HCT116 (cell line): ENCODE measurements around the gene CTSE. TPM values are rescaled to one million over a fixed set of nuclear protein-coding genes. Genes with fewer than 3 reads are reported as not detected.
A peak's percentile ranks its signal among the peaks of the same experiment; 100 is the strongest.

Experiments
- ATAC-seq: fragments of 200-7000 bp; cut with Tn5 transposase; 2 replicates; pipeline ENCODE4 v1.9.1; 2020; ENCODE audit warnings: mild to moderate bottlenecking, moderate library complexity
- BruUV-seq: library from RNA; stranded (reverse); fragments of 400-500 nt; replicated peaks from 2 replicates; lab custom pipeline; 2021; lab: Mats Ljungman, UMichigan
- CTCF ChIA-PET: fragments of 300-600 bp; sonication (Branson Sonifier 250); formaldehyde crosslinking; loops from one replicate; lab custom pipeline; 2021; ENCODE audit warnings: antibody characterized with exemption; lab: Charles Lee
- POLR2A ChIA-PET: fragments of 300-600, 350-600 bp; sonication (Branson Sonifier 250); formaldehyde crosslinking; loops from one replicate; lab custom pipeline; 2021; ENCODE audit warnings: antibody characterized with exemption; lab: Charles Lee
- RAD21 ChIA-PET, 2 experiments: fragments of 300-600 bp; sonication (Branson Sonifier 250); formaldehyde crosslinking; loops; one replicate each; lab custom pipeline; 2023; ENCODE audit warnings: low total read pairs in 2 of 2; ENCODE audit not compliant: uncharacterized antibody in 2 of 2, unreplicated experiment in 2 of 2, low non-redundant PET in 1 of 2; lab: Charles Lee
- DNase-seq: peaks from one replicate; pipeline ENCODE4 v3.0.0-alpha.2; 2010; ENCODE audit warnings: low read depth, low spot score
- H2AFZ ChIP-seq: fragments of 200-600 bp; shearing (Covaris generic), sonication (generic); 2 replicates; pipeline ENCODE4 v1.6.1; 2017; ENCODE audit warnings: low read depth, mixed run types, mixed read lengths, antibody characterized with exemption, low read length; ENCODE audit not compliant: poor library complexity, severe bottlenecking
- H3K27ac ChIP-seq: 2 replicates; pipeline ENCODE4 v1.5.1; 2012; ENCODE audit warnings: low read depth, low read length
- H3K27me3 ChIP-seq: fragments of 200-600 bp; sonication (generic); 2 replicates; pipeline ENCODE4 v1.6.1; 2016; ENCODE audit warnings: mixed run types, low read length, mixed read lengths; ENCODE audit not compliant: insufficient read depth
- H3K36me3 ChIP-seq, 2 experiments: fragments of 200-500 bp in 1 of 2; fragments of 200-600 bp in 1 of 2; sonication (Bioruptor generic) in 1 of 2; sonication (generic) in 1 of 2; 2 replicates each; pipeline versions ENCODE4 v1.5.1 to v1.6.1; 2014 to 2016; ENCODE audit warnings: low read length in 2 of 2, inconsistent platforms in 1 of 2, mixed read lengths in 1 of 2, mixed run types in 1 of 2; ENCODE audit not compliant: insufficient read depth in 2 of 2, control insufficient read depth in 1 of 2
- H3K4me1 ChIP-seq, 2 experiments: fragments of 200-600 bp in 1 of 2; sonication (generic) in 1 of 2; 2 replicates each; pipeline versions ENCODE4 v1.5.1 to v1.6.1; 2012 to 2017; ENCODE audit warnings: low read length in 2 of 2, inconsistent platforms in 1 of 2, mild to moderate bottlenecking in 1 of 2, mixed read lengths in 1 of 2, mixed run types in 1 of 2, moderate library complexity in 1 of 2; ENCODE audit not compliant: insufficient read depth in 2 of 2, control insufficient read depth in 1 of 2
- H3K4me2 ChIP-seq: fragments of 200-600 bp; sonication (generic); 2 replicates; pipeline ENCODE4 v1.6.1; 2017; ENCODE audit warnings: mixed run types, low read length, mixed read lengths
- H3K4me3 ChIP-seq, 2 experiments: fragments of 200-600 bp in 1 of 2; sonication (generic) in 1 of 2; replicated peaks in 1 of 2; 2 replicates each; pipeline ENCODE4 v1.5.1; 2011 to 2016; ENCODE audit warnings: low read length in 2 of 2, control low read depth in 1 of 2, low read depth in 1 of 2, mild to moderate bottlenecking in 1 of 2, mixed read lengths in 1 of 2, mixed run types in 1 of 2
- H3K79me2 ChIP-seq: fragments of 200-600 bp; sonication (generic); 2 replicates; pipeline ENCODE4 v1.6.1; 2017; ENCODE audit warnings: mild to moderate bottlenecking, mixed run types, low read length, moderate library complexity, mixed read lengths; ENCODE audit not compliant: insufficient read depth
- H3K9ac ChIP-seq: fragments of 200-600 bp; sonication (generic); 2 replicates; pipeline ENCODE4 v1.6.1; 2016; ENCODE audit warnings: low read length, mixed read lengths
- H3K9me2 ChIP-seq: fragments of 200-600 bp; sonication (generic), shearing (Covaris generic); 2 replicates; pipeline ENCODE4 v1.6.1; 2017; ENCODE audit warnings: mixed run types, mild to moderate bottlenecking, moderate library complexity; ENCODE audit not compliant: insufficient read depth
- H3K9me3 ChIP-seq, 2 experiments: fragments of 200-500 bp in 1 of 2; fragments of 200-600 bp in 1 of 2; sonication (Bioruptor generic) in 1 of 2; sonication (generic) in 1 of 2; 2 replicates each; pipeline ENCODE4 v1.6.1; 2014 to 2017; ENCODE audit warnings: low read length in 2 of 2, mixed read lengths in 2 of 2, inconsistent platforms in 1 of 2, low read depth in 1 of 2, mild to moderate bottlenecking in 1 of 2, mixed run types in 1 of 2, moderate library complexity in 1 of 2; ENCODE audit not compliant: control insufficient read depth in 1 of 2, insufficient read depth in 1 of 2
- H4K20me1 ChIP-seq: fragments of 200-600 bp; sonication (generic), shearing (Covaris generic); 2 replicates; pipeline ENCODE4 v1.6.1; 2017; ENCODE audit warnings: mixed run types, mild to moderate bottlenecking, moderate library complexity; ENCODE audit not compliant: insufficient read depth
- CBX3 ChIP-seq: IDR thresholded peaks from 2 replicates; pipeline ENCODE4 v1.6.1; 2012; ENCODE audit warnings: low read depth
- CEBPB ChIP-seq: IDR thresholded peaks from 2 replicates; pipeline ENCODE4 v1.6.1; 2012; ENCODE audit warnings: low read depth
- ELF1 ChIP-seq: IDR thresholded peaks from 2 replicates; pipeline ENCODE4 v1.6.1; 2012; ENCODE audit warnings: low read depth, borderline replicate concordance
- EZH2 ChIP-seq: fragments of 200-600 bp; sonication (generic); IDR thresholded peaks from 2 replicates; pipeline ENCODE4 v1.6.1; 2017; ENCODE audit warnings: antibody characterized with exemption, mixed run types
- EZH2phosphoT487 ChIP-seq: fragments of 200-600 bp; IDR thresholded peaks from 2 replicates; pipeline ENCODE4 v1.6.1; 2018; ENCODE audit warnings: antibody characterized with exemption, borderline replicate concordance
- FOSL1 ChIP-seq: IDR thresholded peaks from 2 replicates; pipeline ENCODE4 v1.6.1; 2012; ENCODE audit warnings: low read depth
- JUND ChIP-seq: IDR thresholded peaks from 2 replicates; pipeline ENCODE4 v1.6.1; 2012
- POLR2A ChIP-seq: IDR thresholded peaks from 2 replicates; pipeline ENCODE4 v1.7.0; 2011; ENCODE audit warnings: borderline replicate concordance; ENCODE audit not compliant: insufficient read depth, insufficient read length; ENCODE audit errors: extremely low read depth
- SIN3A ChIP-seq: IDR thresholded peaks from 2 replicates; pipeline ENCODE4 v1.6.1; 2012; ENCODE audit warnings: low read depth
- SRF ChIP-seq: IDR thresholded peaks from 2 replicates; pipeline ENCODE4 v1.6.1; 2012; ENCODE audit warnings: low read depth
- YY1 ChIP-seq: IDR thresholded peaks from 2 replicates; pipeline ENCODE4 v1.6.1; 2011; ENCODE audit warnings: low read length, low read depth, moderate library complexity, mild to moderate bottlenecking; ENCODE audit not compliant: insufficient replicate concordance; ENCODE audit errors: extremely low read depth
- ZFX ChIP-seq: fragments of 450-650 bp; IDR thresholded peaks from 2 replicates; pipeline ENCODE4 v1.6.1; 2017
- intact Hi-C: fragments of 100-400 bp; cut with micrococcal nuclease; formaldehyde crosslinking; loops from 2 replicates; pipeline ENCODE4 v1.10.0; 2022
- total RNA-seq: library from RNA; stranded (reverse); gene quantifications from one replicate; pipeline ENCODE4 v1.2.1, GENCODE V29; 2021; ENCODE audit not compliant: unreplicated experiment
- TF ChIP-seq, protein P1 (sequence below): IDR thresholded peaks from 2 replicates; pipeline ENCODE4 v1.6.1; 2012
- TF ChIP-seq, protein P2 (sequence below), 3 experiments: fragments of 200-600 bp in 1 of 3; sonication (generic) in 1 of 3; IDR thresholded peaks in 2 of 3; conservative IDR thresholded peaks in 1 of 3; 2 replicates each; pipeline ENCODE4 v1.5.1; 2012 to 2017; ENCODE audit warnings: low read depth in 2 of 3, low read length in 2 of 3, antibody characterized with exemption in 1 of 3, borderline replicate concordance in 1 of 3, control low read depth in 1 of 3, mild to moderate bottlenecking in 1 of 3, mixed read lengths in 1 of 3, mixed run types in 1 of 3, moderate library complexity in 1 of 3; ENCODE audit not compliant: insufficient read depth in 1 of 3
- TF ChIP-seq, protein P3 (sequence below): IDR thresholded peaks from 2 replicates; pipeline ENCODE4 v1.6.1; 2012; ENCODE audit warnings: low read depth

CTSE gene
- total RNA-seq, 1 experiment from 2014 or later: 0.12 TPM

DNA sequence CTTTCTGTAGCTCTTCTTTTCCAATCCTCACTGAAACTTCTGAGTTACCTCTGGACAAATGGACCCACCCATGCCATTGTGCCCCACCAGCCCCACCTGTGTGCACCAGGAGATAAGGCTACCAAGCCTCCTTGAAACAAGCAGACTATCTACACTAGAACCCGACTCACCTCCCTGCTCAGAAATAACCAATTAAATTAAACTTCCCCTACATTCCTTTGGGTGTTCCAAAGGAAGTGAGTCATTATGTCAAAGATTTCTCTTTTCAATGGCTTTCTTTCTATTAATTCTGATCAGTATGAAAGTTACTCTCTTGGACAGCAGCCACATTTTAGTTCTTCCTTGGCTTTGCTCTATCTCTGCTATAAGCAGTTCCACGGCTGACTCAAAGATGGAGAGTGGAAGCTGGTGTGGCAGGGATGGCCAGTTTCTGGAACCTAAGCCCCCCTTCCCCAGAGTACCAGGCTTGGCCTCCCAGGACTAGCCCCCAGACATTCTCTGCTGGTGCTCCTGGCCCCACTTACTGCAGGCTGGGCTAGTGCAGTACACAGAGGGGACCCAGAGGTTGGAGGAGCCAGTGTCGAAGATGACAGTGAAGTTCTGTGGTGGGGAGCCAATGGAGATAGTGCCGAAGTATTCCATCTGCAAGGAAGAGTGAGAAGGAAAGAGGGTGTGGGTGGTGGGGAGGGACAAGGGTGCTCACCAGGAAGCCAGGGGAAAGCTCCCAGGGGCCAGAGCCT, 1.9 kb downstream of the CTSE start:
- ATAC-seq: no peak; the same call in 1 of the 2 replicates
- H2AFZ ChIP-seq: no peak overlapping the region
- no peaks in the 10 kb centered on the region for H3K27me3 ChIP-seq
- no peak overlapping the region for H3K9ac ChIP-seq
- RAD21 ChIA-PET: no interaction called here
- H3K9me2 ChIP-seq: no peaks in the 10 kb centered on the region
- H3K4me3 ChIP-seq: no peak overlapping the region
- intact Hi-C loops: no loop called here
- CTCF ChIA-PET: interaction anchor here (1.8 kb wide), 1 partner anchor 8 kb away, joined by 6 read pairs; no protein-coding TSS in a partner anchor
- H3K9me3 ChIP-seq: no peaks in the 10 kb centered on the region
- no peaks in the 10 kb centered on the region for H4K20me1 ChIP-seq
- peak overlapping the region; percentile 53 for H3K4me2 ChIP-seq
- H3K79me2 ChIP-seq: no peaks in the 10 kb centered on the region
- no peak for DNase-seq
- H3K27ac ChIP-seq: no peak overlapping the region
- POLR2A ChIA-PET: no interaction called here
- TF ChIP-seq, protein P1, sequence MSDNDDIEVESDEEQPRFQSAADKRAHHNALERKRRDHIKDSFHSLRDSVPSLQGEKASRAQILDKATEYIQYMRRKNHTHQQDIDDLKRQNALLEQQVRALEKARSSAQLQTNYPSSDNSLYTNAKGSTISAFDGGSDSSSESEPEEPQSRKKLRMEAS: no peak
- TF ChIP-seq ZFX: no peak
- TF ChIP-seq JUND: no peak
- TF ChIP-seq FOSL1: no peak
- peaks cover 5 to 18% of the 10 kb centered on the region in 2 experiments; a peak in 2 of 4 replicates for H3K4me1 ChIP-seq
- no peaks in the 10 kb centered on the region for H3K36me3 ChIP-seq
- BruUV-seq: no TSS peak

DNA sequence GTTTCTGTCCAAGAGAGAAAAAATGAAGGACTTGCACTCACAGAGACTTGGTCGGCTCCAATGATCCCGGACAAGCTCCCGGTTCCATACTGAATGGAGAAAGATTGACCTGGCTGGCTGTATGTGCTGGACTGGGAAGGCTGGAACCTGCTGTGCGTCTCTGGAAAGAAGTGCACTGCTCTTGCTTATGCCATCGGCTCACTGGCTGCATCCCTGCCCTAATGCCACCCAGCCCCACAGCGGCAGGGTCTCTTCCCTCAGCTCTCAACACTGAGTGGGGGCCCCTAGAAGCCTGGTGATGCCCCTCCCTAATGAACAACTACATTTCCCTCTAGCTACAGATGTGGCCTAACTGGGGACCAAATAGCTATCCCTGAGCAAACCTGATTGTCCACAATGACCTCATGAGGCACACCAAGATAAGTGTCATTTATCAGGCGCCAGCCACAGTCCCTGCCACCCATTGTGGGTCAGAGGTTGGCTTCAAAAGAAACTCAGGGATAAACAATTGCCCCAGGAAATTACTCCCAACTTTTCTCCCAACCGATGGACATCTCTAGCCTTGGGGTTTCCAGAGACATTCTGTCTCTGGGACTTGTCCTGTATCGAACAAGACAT, 2.6 kb downstream of the CTSE start:
- ChIA-PET POLR2A (no interaction called here), CTCF (interaction anchor here (1.8 kb wide), 1 partner anchor 9 kb away, joined by 6 read pairs; no protein-coding TSS in a partner anchor), RAD21 (no interaction called here)
- no peak overlapping the region for H2AFZ ChIP-seq
- H3K4me1 ChIP-seq: peaks cover 5 to 18% of the 10 kb centered on the region in 2 experiments; a peak in 2 of 4 replicates
- ATAC-seq (no peak), DNase-seq (no peak)
- intact Hi-C loops: no loop called here
- H3K27ac ChIP-seq: no peak overlapping the region
- no peaks in the 10 kb centered on the region for H3K27me3 ChIP-seq
- no peaks in the 10 kb centered on the region for H3K9me3 ChIP-seq
- no peak overlapping the region for H3K9ac ChIP-seq
- no peaks in the 10 kb centered on the region for H3K9me2 ChIP-seq
- BruUV-seq: no TSS peak
- no peaks in the 10 kb centered on the region for H3K36me3 ChIP-seq
- H3K4me2 ChIP-seq: peak overlapping the region; percentile 53
- H4K20me1 ChIP-seq: no peaks in the 10 kb centered on the region
- no peak overlapping the region for H3K4me3 ChIP-seq
- H3K79me2 ChIP-seq: no peaks in the 10 kb centered on the region
- TF ChIP-seq, protein P2, sequence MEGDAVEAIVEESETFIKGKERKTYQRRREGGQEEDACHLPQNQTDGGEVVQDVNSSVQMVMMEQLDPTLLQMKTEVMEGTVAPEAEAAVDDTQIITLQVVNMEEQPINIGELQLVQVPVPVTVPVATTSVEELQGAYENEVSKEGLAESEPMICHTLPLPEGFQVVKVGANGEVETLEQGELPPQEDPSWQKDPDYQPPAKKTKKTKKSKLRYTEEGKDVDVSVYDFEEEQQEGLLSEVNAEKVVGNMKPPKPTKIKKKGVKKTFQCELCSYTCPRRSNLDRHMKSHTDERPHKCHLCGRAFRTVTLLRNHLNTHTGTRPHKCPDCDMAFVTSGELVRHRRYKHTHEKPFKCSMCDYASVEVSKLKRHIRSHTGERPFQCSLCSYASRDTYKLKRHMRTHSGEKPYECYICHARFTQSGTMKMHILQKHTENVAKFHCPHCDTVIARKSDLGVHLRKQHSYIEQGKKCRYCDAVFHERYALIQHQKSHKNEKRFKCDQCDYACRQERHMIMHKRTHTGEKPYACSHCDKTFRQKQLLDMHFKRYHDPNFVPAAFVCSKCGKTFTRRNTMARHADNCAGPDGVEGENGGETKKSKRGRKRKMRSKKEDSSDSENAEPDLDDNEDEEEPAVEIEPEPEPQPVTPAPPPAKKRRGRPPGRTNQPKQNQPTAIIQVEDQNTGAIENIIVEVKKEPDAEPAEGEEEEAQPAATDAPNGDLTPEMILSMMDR (IDR thresholded peaks at IDR 0.05 in 2 of 3, conservative IDR thresholded peaks at IDR 0.05 in 1 of 3; ENCODE audit: borderline replicate concordance in 1 of 3, insufficient read depth in 1 of 3, low read depth in 2 of 3, low read length in 2 of 3): no peak
- TF ChIP-seq SIN3A (no peak), CEBPB (no peak), EZH2 (no peak), ELF1 (no peak), POLR2A (no peak), CBX3 (no peak), SRF (no peak), YY1 (no peak), EZH2phosphoT487 (no peak)
- TF ChIP-seq, protein P3, sequence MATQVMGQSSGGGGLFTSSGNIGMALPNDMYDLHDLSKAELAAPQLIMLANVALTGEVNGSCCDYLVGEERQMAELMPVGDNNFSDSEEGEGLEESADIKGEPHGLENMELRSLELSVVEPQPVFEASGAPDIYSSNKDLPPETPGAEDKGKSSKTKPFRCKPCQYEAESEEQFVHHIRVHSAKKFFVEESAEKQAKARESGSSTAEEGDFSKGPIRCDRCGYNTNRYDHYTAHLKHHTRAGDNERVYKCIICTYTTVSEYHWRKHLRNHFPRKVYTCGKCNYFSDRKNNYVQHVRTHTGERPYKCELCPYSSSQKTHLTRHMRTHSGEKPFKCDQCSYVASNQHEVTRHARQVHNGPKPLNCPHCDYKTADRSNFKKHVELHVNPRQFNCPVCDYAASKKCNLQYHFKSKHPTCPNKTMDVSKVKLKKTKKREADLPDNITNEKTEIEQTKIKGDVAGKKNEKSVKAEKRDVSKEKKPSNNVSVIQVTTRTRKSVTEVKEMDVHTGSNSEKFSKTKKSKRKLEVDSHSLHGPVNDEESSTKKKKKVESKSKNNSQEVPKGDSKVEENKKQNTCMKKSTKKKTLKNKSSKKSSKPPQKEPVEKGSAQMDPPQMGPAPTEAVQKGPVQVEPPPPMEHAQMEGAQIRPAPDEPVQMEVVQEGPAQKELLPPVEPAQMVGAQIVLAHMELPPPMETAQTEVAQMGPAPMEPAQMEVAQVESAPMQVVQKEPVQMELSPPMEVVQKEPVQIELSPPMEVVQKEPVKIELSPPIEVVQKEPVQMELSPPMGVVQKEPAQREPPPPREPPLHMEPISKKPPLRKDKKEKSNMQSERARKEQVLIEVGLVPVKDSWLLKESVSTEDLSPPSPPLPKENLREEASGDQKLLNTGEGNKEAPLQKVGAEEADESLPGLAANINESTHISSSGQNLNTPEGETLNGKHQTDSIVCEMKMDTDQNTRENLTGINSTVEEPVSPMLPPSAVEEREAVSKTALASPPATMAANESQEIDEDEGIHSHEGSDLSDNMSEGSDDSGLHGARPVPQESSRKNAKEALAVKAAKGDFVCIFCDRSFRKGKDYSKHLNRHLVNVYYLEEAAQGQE: no peak
